Measurements from ENCODE around the gene TBL1X.

Gene TBL1X

GRCh38 chrX:9634551-9634950 is 169.7 kb downstream of the TBL1X start:
- Histone ChIP-seq H3K27me3 (ENCODE audit: control insufficient read depth in 1 of 2, insufficient read depth in 2 of 2, low read length in 2 of 2) (no peaks in the 10 kb centered on the region), H3K9me3 (ENCODE audit: control insufficient read depth in 1 of 2, low read length in 2 of 2) (no peaks in the 10 kb centered on the region), H3K27ac (ENCODE audit: low read depth, low read length) (no peak overlapping the region), H3K36me3 (ENCODE audit: control insufficient read depth in 1 of 2, insufficient read depth in 2 of 2, low read length in 2 of 2) (no peaks in the 10 kb centered on the region), H3K9ac (ENCODE audit: low read depth in 1 of 2, low read length in 2 of 2) (no peak overlapping the region), H3K4me3 (ENCODE audit: low read depth in 1 of 2, low read length in 2 of 2) (no peak overlapping the region), H3K4me1 (ENCODE audit: control insufficient read depth in 1 of 2, insufficient read depth in 2 of 2, low read length in 2 of 2) (peaks cover 0 to under 1% of the 10 kb centered on the region in 2 donors)

GRCh38 chrX:9635368-9635767 is 170.5 kb downstream of the TBL1X start:
- Histone ChIP-seq H3K4me1 (ENCODE audit: control insufficient read depth in 1 of 2, insufficient read depth in 2 of 2, low read length in 2 of 2) (no peaks in the 10 kb centered on the region), H3K27ac (ENCODE audit: low read depth, low read length) (no peak overlapping the region), H3K36me3 (ENCODE audit: control insufficient read depth in 1 of 2, insufficient read depth in 2 of 2, low read length in 2 of 2) (no peaks in the 10 kb centered on the region), H3K9ac (ENCODE audit: low read depth in 1 of 2, low read length in 2 of 2) (no peak overlapping the region), H3K4me3 (ENCODE audit: low read depth in 1 of 2, low read length in 2 of 2) (no peak overlapping the region), H3K27me3 (ENCODE audit: control insufficient read depth in 1 of 2, insufficient read depth in 2 of 2, low read length in 2 of 2) (no peaks in the 10 kb centered on the region), H3K9me3 (ENCODE audit: control insufficient read depth in 1 of 2, low read length in 2 of 2) (no peaks in the 10 kb centered on the region)

GRCh38 chrX:9635803-9636202 is 170.9 kb downstream of the TBL1X start:
- Histone ChIP-seq H3K9ac (ENCODE audit: low read depth in 1 of 2, low read length in 2 of 2) (no peak overlapping the region), H3K4me3 (ENCODE audit: low read depth in 1 of 2, low read length in 2 of 2) (no peak overlapping the region), H3K36me3 (ENCODE audit: control insufficient read depth in 1 of 2, insufficient read depth in 2 of 2, low read length in 2 of 2) (no peaks in the 10 kb centered on the region), H3K27me3 (ENCODE audit: control insufficient read depth in 1 of 2, insufficient read depth in 2 of 2, low read length in 2 of 2) (no peaks in the 10 kb centered on the region), H3K27ac (ENCODE audit: low read depth, low read length) (no peak overlapping the region), H3K9me3 (ENCODE audit: control insufficient read depth in 1 of 2, low read length in 2 of 2) (no peaks in the 10 kb centered on the region), H3K4me1 (ENCODE audit: control insufficient read depth in 1 of 2, insufficient read depth in 2 of 2, low read length in 2 of 2) (no peaks in the 10 kb centered on the region)

- H3K27ac ChIP-seq (ENCODE audit: low read depth, low read length) = no peak overlapping the region
Measured at GRCh38 chrX:9638871-9639270, 174.0 kb downstream of the TBL1X start.

GRCh38 chrX:9642270-9642995 is 177.6 kb downstream of the TBL1X start:
- no peak overlapping the region for H3K9ac ChIP-seq (ENCODE audit: low read depth in 1 of 2, low read length in 2 of 2)
- H3K27me3 ChIP-seq (ENCODE audit: control insufficient read depth in 1 of 2, insufficient read depth in 2 of 2, low read length in 2 of 2) = no peaks in the 10 kb centered on the region
- no peaks in the 10 kb centered on the region for H3K36me3 ChIP-seq (ENCODE audit: control insufficient read depth in 1 of 2, insufficient read depth in 2 of 2, low read length in 2 of 2)
- no peaks in the 10 kb centered on the region for H3K9me3 ChIP-seq (ENCODE audit: control insufficient read depth in 1 of 2, low read length in 2 of 2)
- no peak overlapping the region for H3K4me3 ChIP-seq (ENCODE audit: low read depth in 1 of 2, low read length in 2 of 2)
- H3K4me1 ChIP-seq (ENCODE audit: control insufficient read depth in 1 of 2, insufficient read depth in 2 of 2, low read length in 2 of 2) = no peaks in the 10 kb centered on the region
- H3K27ac ChIP-seq (ENCODE audit: low read depth, low read length) = no peak overlapping the region

More at GRCh38 chrX:9638871-9639270, 174.0 kb downstream of the TBL1X start:
- H3K9me3 ChIP-seq (ENCODE audit: control insufficient read depth in 1 of 2, low read length in 2 of 2) = no peaks in the 10 kb centered on the region
- no peaks in the 10 kb centered on the region for H3K4me1 ChIP-seq (ENCODE audit: control insufficient read depth in 1 of 2, insufficient read depth in 2 of 2, low read length in 2 of 2)
- H3K27me3 ChIP-seq (ENCODE audit: control insufficient read depth in 1 of 2, insufficient read depth in 2 of 2, low read length in 2 of 2) = no peaks in the 10 kb centered on the region
- no peak overlapping the region for H3K9ac ChIP-seq (ENCODE audit: low read depth in 1 of 2, low read length in 2 of 2)
- no peak overlapping the region for H3K4me3 ChIP-seq (ENCODE audit: low read depth in 1 of 2, low read length in 2 of 2)
- H3K36me3 ChIP-seq (ENCODE audit: control insufficient read depth in 1 of 2, insufficient read depth in 2 of 2, low read length in 2 of 2) = no peaks in the 10 kb centered on the region

- H3K27me3 ChIP-seq (ENCODE audit: control insufficient read depth in 1 of 2, insufficient read depth in 2 of 2, low read length in 2 of 2) = no peaks in the 10 kb centered on the region
- no peak overlapping the region for H3K9ac ChIP-seq (ENCODE audit: low read depth in 1 of 2, low read length in 2 of 2)
- no peak overlapping the region for H3K4me3 ChIP-seq (ENCODE audit: low read depth in 1 of 2, low read length in 2 of 2)
- H3K36me3 ChIP-seq (ENCODE audit: control insufficient read depth in 1 of 2, insufficient read depth in 2 of 2, low read length in 2 of 2) = no peaks in the 10 kb centered on the region
- H3K9me3 ChIP-seq (ENCODE audit: control insufficient read depth in 1 of 2, low read length in 2 of 2) = no peaks in the 10 kb centered on the region
- H3K27ac ChIP-seq (ENCODE audit: low read depth, low read length) = no peak overlapping the region
- no peaks in the 10 kb centered on the region for H3K4me1 ChIP-seq (ENCODE audit: control insufficient read depth in 1 of 2, insufficient read depth in 2 of 2, low read length in 2 of 2)
Measured at GRCh38 chrX:9643807-9644206, 178.9 kb downstream of the TBL1X start.

- Histone ChIP-seq H3K4me1 (ENCODE audit: control insufficient read depth in 1 of 2, insufficient read depth in 2 of 2, low read length in 2 of 2) (no peaks in the 10 kb centered on the region), H3K36me3 (ENCODE audit: control insufficient read depth in 1 of 2, insufficient read depth in 2 of 2, low read length in 2 of 2) (no peaks in the 10 kb centered on the region), H3K9me3 (ENCODE audit: control insufficient read depth in 1 of 2, low read length in 2 of 2) (no peaks in the 10 kb centered on the region), H3K4me3 (ENCODE audit: low read depth in 1 of 2, low read length in 2 of 2) (no peak overlapping the region), H3K27me3 (ENCODE audit: control insufficient read depth in 1 of 2, insufficient read depth in 2 of 2, low read length in 2 of 2) (no peaks in the 10 kb centered on the region), H3K27ac (ENCODE audit: low read depth, low read length) (no peak overlapping the region), H3K9ac (ENCODE audit: low read depth in 1 of 2, low read length in 2 of 2) (no peak overlapping the region)
Measured at GRCh38 chrX:9644335-9644734, 179.5 kb downstream of the TBL1X start.

GRCh38 chrX:9646471-9647224 is 181.8 kb downstream of the TBL1X start:
- Histone ChIP-seq H3K27ac (ENCODE audit: low read depth, low read length) (no peak overlapping the region), H3K9ac (ENCODE audit: low read depth in 1 of 2, low read length in 2 of 2) (no peak overlapping the region)

GRCh38 chrX:9647431-9647830 is 182.6 kb downstream of the TBL1X start:
- Histone ChIP-seq H3K4me1 (ENCODE audit: control insufficient read depth in 1 of 2, insufficient read depth in 2 of 2, low read length in 2 of 2) (no peaks in the 10 kb centered on the region), H3K9ac (ENCODE audit: low read depth in 1 of 2, low read length in 2 of 2) (no peak overlapping the region), H3K27me3 (ENCODE audit: control insufficient read depth in 1 of 2, insufficient read depth in 2 of 2, low read length in 2 of 2) (no peaks in the 10 kb centered on the region), H3K4me3 (ENCODE audit: low read depth in 1 of 2, low read length in 2 of 2) (no peak overlapping the region), H3K9me3 (ENCODE audit: control insufficient read depth in 1 of 2, low read length in 2 of 2) (no peaks in the 10 kb centered on the region), H3K27ac (ENCODE audit: low read depth, low read length) (no peak overlapping the region), H3K36me3 (ENCODE audit: control insufficient read depth in 1 of 2, insufficient read depth in 2 of 2, low read length in 2 of 2) (no peaks in the 10 kb centered on the region)

More at GRCh38 chrX:9646471-9647224, 181.8 kb downstream of the TBL1X start:
- Histone ChIP-seq H3K4me1 (ENCODE audit: control insufficient read depth in 1 of 2, insufficient read depth in 2 of 2, low read length in 2 of 2) (no peaks in the 10 kb centered on the region), H3K4me3 (ENCODE audit: low read depth in 1 of 2, low read length in 2 of 2) (no peak overlapping the region), H3K36me3 (ENCODE audit: control insufficient read depth in 1 of 2, insufficient read depth in 2 of 2, low read length in 2 of 2) (no peaks in the 10 kb centered on the region), H3K9me3 (ENCODE audit: control insufficient read depth in 1 of 2, low read length in 2 of 2) (no peaks in the 10 kb centered on the region), H3K27me3 (ENCODE audit: control insufficient read depth in 1 of 2, insufficient read depth in 2 of 2, low read length in 2 of 2) (no peaks in the 10 kb centered on the region)

- no peaks in the 10 kb centered on the region for H3K4me1 ChIP-seq (ENCODE audit: control insufficient read depth in 1 of 2, insufficient read depth in 2 of 2, low read length in 2 of 2)
Measured at GRCh38 chrX:9650091-9650490, 185.2 kb downstream of the TBL1X start.

More at GRCh38 chrX:9650091-9650490, 185.2 kb downstream of the TBL1X start:
- Histone ChIP-seq H3K27me3 (ENCODE audit: control insufficient read depth in 1 of 2, insufficient read depth in 2 of 2, low read length in 2 of 2) (no peaks in the 10 kb centered on the region), H3K9me3 (ENCODE audit: control insufficient read depth in 1 of 2, low read length in 2 of 2) (no peaks in the 10 kb centered on the region), H3K9ac (ENCODE audit: low read depth in 1 of 2, low read length in 2 of 2) (no peak overlapping the region), H3K27ac (ENCODE audit: low read depth, low read length) (no peak overlapping the region), H3K36me3 (ENCODE audit: control insufficient read depth in 1 of 2, insufficient read depth in 2 of 2, low read length in 2 of 2) (no peaks in the 10 kb centered on the region), H3K4me3 (ENCODE audit: low read depth in 1 of 2, low read length in 2 of 2) (no peak overlapping the region)

Measured in duodenal mucosa (tissue), 2 donors.